ENCODE results near the gene TBRG1.

DNA sequence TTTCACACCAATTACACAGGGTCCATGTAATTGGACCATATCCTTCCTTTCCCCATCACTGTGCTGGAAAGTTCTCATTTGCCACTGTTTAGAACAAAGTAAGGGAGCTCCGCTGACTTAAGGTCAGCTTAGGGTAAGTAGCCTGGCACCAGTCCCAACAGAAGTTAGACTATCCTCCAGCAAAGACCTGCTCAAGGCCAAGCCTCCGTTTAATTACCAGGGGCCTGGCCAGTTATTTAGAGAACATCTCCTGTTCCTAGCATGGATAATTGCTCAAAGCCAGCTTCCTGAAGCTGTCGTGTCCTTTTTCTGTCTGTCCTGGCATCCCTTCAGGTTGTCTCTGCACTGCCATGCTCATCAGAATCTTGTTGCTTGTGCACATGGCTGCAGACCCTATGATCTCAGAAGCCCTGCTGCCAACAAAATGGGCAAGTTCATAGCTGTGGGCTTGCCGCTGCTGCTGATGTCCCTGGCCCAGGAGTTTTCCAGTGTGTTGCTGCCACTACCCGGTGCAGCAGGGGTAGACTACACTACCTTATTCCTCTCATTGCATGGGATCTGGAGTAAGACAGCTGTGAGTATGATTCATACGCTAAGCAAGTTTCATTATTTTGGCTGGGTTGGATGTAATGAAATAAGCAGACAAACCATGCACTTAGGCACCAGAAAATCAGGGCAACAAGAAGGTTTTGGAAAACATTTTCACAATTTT lies 44.8 kb upstream of the TBRG1 start:
- TF ChIP-seq, protein P1, sequence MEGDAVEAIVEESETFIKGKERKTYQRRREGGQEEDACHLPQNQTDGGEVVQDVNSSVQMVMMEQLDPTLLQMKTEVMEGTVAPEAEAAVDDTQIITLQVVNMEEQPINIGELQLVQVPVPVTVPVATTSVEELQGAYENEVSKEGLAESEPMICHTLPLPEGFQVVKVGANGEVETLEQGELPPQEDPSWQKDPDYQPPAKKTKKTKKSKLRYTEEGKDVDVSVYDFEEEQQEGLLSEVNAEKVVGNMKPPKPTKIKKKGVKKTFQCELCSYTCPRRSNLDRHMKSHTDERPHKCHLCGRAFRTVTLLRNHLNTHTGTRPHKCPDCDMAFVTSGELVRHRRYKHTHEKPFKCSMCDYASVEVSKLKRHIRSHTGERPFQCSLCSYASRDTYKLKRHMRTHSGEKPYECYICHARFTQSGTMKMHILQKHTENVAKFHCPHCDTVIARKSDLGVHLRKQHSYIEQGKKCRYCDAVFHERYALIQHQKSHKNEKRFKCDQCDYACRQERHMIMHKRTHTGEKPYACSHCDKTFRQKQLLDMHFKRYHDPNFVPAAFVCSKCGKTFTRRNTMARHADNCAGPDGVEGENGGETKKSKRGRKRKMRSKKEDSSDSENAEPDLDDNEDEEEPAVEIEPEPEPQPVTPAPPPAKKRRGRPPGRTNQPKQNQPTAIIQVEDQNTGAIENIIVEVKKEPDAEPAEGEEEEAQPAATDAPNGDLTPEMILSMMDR (IDR thresholded peaks at IDR 0.05), result no peak
- no peak for TF ChIP-seq POLR2A (IDR thresholded peaks at IDR 0.05)
